H1 (cell line): Measurements from ENCODE around the gene AFTPH. TPM values are rescaled to one million over a fixed set of nuclear protein-coding genes. Genes with fewer than 3 reads are reported as not detected.

Experiments used
- CTCF ChIA-PET: fragments of 300-600 bp; sonication (Branson Sonifier 250); formaldehyde crosslinking; loops from one replicate; lab custom pipeline; 2021; ENCODE audit not compliant: partially characterized antibody; lab: Charles Lee
- POLR2A ChIA-PET: fragments of 300-600 bp; sonication (Branson Sonifier 250); formaldehyde crosslinking; loops from one replicate; lab custom pipeline; 2021; ENCODE audit warnings: inconsistent platforms; ENCODE audit not compliant: partially characterized antibody; lab: Charles Lee
- DNase-seq, 2 experiments: peaks; one replicate each; pipeline versions ENCODE4 v3.0.0 to v3.0.0-alpha.2; 2010 to 2022; ENCODE audit warnings: low spot score in 2 of 2, low read depth in 1 of 2, mixed read lengths in 1 of 2
- FAIRE-seq: peaks from 2 replicates; lab custom pipeline; 2011; peaks lifted over from hg19 to GRCh38; lab: Jason Lieb, UNC
- H2AFZ ChIP-seq: 2 replicates; pipeline ENCODE4 v1.8.1; 2012; ENCODE audit warnings: low read length, inconsistent platforms
- H2AK5ac ChIP-seq: 2 replicates; pipeline ENCODE4 v1.6.1; 2013; ENCODE audit warnings: low read depth, low read length
- H2BK120ac ChIP-seq: replicated peaks from 2 replicates; pipeline ENCODE3; 2013; ENCODE audit warnings: low read depth, low read length, inconsistent platforms
- H2BK12ac ChIP-seq: 2 replicates; pipeline ENCODE4 v1.6.1; 2013; ENCODE audit warnings: low read depth, low read length
- H2BK15ac ChIP-seq: 2 replicates; pipeline ENCODE4 v1.6.1; 2013; ENCODE audit warnings: low read length
- H2BK20ac ChIP-seq: 2 replicates; pipeline ENCODE4 v1.6.1; 2013; ENCODE audit warnings: low read length
- H2BK5ac ChIP-seq: 2 replicates; pipeline ENCODE4 v1.6.1; 2013; ENCODE audit warnings: low read depth, low read length
- H3K14ac ChIP-seq: 2 replicates; pipeline ENCODE4 v1.6.1; 2013; ENCODE audit warnings: inconsistent platforms; ENCODE audit not compliant: insufficient read length
- H3K18ac ChIP-seq: 2 replicates; pipeline ENCODE4 v1.6.1; 2013; ENCODE audit warnings: low read length; ENCODE audit errors: extremely low read depth
- H3K23ac ChIP-seq: 2 replicates; pipeline ENCODE4 v1.6.1; 2013; ENCODE audit warnings: inconsistent platforms; ENCODE audit not compliant: insufficient read length
- H3K23me2 ChIP-seq: 2 replicates; pipeline ENCODE4 v1.6.1; 2013; ENCODE audit warnings: low read depth, low read length
- H3K27ac ChIP-seq: 2 replicates; pipeline ENCODE4 v1.6.1; 2011; ENCODE audit warnings: low read depth, low read length, inconsistent platforms
- H3K27me3 ChIP-seq, 4 experiments: replicated peaks in 1 of 4; 1 replicate in 1 of 4; 2 replicates in 3 of 4; pipeline versions ENCODE4 v1.6.1 to v1.8.1; 2011 to 2013; ENCODE audit warnings: low read length in 3 of 4, mild to moderate bottlenecking in 3 of 4, inconsistent platforms in 2 of 4, mixed read lengths in 2 of 4, moderate library complexity in 1 of 4; ENCODE audit not compliant: control insufficient read depth in 3 of 4, insufficient read depth in 3 of 4; ENCODE audit errors: extremely low read depth in 1 of 4
- H3K36me3 ChIP-seq, 4 experiments: 2 replicates each; pipeline versions ENCODE4 v1.6.1 to v1.8.1; 2011 to 2013; ENCODE audit warnings: mild to moderate bottlenecking in 4 of 4, low read length in 3 of 4, moderate library complexity in 2 of 4, control low read depth in 1 of 4, inconsistent platforms in 1 of 4; ENCODE audit not compliant: insufficient read depth in 4 of 4, control insufficient read depth in 2 of 4
- H3K4ac ChIP-seq: replicated peaks from 2 replicates; pipeline ENCODE3; 2013; ENCODE audit warnings: low read length, low read depth, mixed read lengths, inconsistent platforms; ENCODE audit not compliant: insufficient read length
- H3K4me1 ChIP-seq, 4 experiments: replicated peaks in 1 of 4; 1 replicate in 1 of 4; 2 replicates in 3 of 4; pipeline versions ENCODE4 v1.6.1 to v1.8.1; 2011 to 2013; ENCODE audit warnings: low read length in 3 of 4, inconsistent platforms in 2 of 4, mixed read lengths in 1 of 4; ENCODE audit not compliant: insufficient read depth in 4 of 4, control insufficient read depth in 3 of 4
- H3K4me2 ChIP-seq, 2 experiments: 2 replicates each; pipeline versions ENCODE4 v1.6.1 to v1.8.1; 2011 to 2013; ENCODE audit warnings: low read depth in 2 of 2, low read length in 2 of 2, control low read depth in 1 of 2, inconsistent platforms in 1 of 2, mild to moderate bottlenecking in 1 of 2; ENCODE audit not compliant: insufficient read depth in 1 of 2
- H3K4me3 ChIP-seq, 4 experiments: fragments of 200-600, 300-600 bp in 1 of 4; sonication (generic), shearing (Covaris generic), sonication (Bioruptor Twin) in 1 of 4; 2 replicates each; pipeline versions ENCODE4 v1.5.1 to v1.8.1; 2011 to 2016; ENCODE audit warnings: low read length in 4 of 4, low read depth in 3 of 4, control low read depth in 2 of 4, inconsistent platforms in 2 of 4, mild to moderate bottlenecking in 2 of 4, mixed read lengths in 1 of 4, moderate library complexity in 1 of 4; ENCODE audit not compliant: insufficient read depth in 2 of 4; ENCODE audit errors: extremely low read depth in 1 of 4
- H3K56ac ChIP-seq: replicated peaks from 2 replicates; pipeline ENCODE3; 2013; ENCODE audit warnings: low read depth, mild to moderate bottlenecking, mixed read lengths, low read length, inconsistent platforms; ENCODE audit not compliant: insufficient read length
- H3K79me1 ChIP-seq: 2 replicates; pipeline ENCODE4 v1.6.1; 2013; ENCODE audit warnings: low read depth, low read length, control low read depth
- H3K79me2 ChIP-seq, 2 experiments: 2 replicates each; pipeline versions ENCODE4 v1.6.1 to v1.8.1; 2012 to 2013; ENCODE audit warnings: low read length in 2 of 2, mild to moderate bottlenecking in 2 of 2, inconsistent platforms in 1 of 2; ENCODE audit not compliant: insufficient read depth in 2 of 2, control insufficient read depth in 1 of 2
- H3K9ac ChIP-seq, 4 experiments: replicated peaks in 1 of 4; 1 replicate in 1 of 4; 2 replicates in 3 of 4; pipeline versions ENCODE4 v1.6.1 to v1.8.1; 2011 to 2013; ENCODE audit warnings: low read depth in 3 of 4, low read length in 3 of 4, control low read depth in 2 of 4, mild to moderate bottlenecking in 2 of 4, moderate library complexity in 2 of 4, inconsistent platforms in 1 of 4; ENCODE audit errors: extremely low read depth in 1 of 4
- H3K9me3 ChIP-seq, 2 experiments: 2 replicates each; pipeline versions ENCODE4 v1.6.1 to v1.8.1; 2012 to 2013; ENCODE audit warnings: mild to moderate bottlenecking in 2 of 2, moderate library complexity in 2 of 2, control low read depth in 1 of 2, inconsistent platforms in 1 of 2, low read depth in 1 of 2, low read length in 1 of 2, mixed read lengths in 1 of 2; ENCODE audit not compliant: insufficient read depth in 2 of 2
- H4K20me1 ChIP-seq, 2 experiments: replicated peaks in 1 of 2; 2 replicates each; pipeline versions ENCODE3 to v1.8.1; 2011 to 2013; ENCODE audit warnings: inconsistent platforms in 2 of 2, low read length in 2 of 2, mild to moderate bottlenecking in 1 of 2; ENCODE audit not compliant: insufficient read depth in 2 of 2, control insufficient read depth in 1 of 2
- H4K5ac ChIP-seq: 2 replicates; pipeline ENCODE4 v1.6.1; 2013; ENCODE audit warnings: low read length, low read depth, mixed read lengths, inconsistent platforms; ENCODE audit not compliant: insufficient read length
- H4K8ac ChIP-seq: 2 replicates; pipeline ENCODE4 v1.8.0; 2013; ENCODE audit warnings: mild to moderate bottlenecking, moderate library complexity, low read length, inconsistent platforms; ENCODE audit not compliant: insufficient read depth; ENCODE audit errors: extremely low read depth
- H4K91ac ChIP-seq: replicated peaks from 2 replicates; pipeline ENCODE3; 2013; ENCODE audit warnings: low read length, mixed read lengths, inconsistent platforms; ENCODE audit not compliant: insufficient read length
- CEBPB ChIP-seq: IDR thresholded peaks from 2 replicates; pipeline ENCODE4 v1.6.1; 2012; ENCODE audit warnings: low read depth, low read length
- FOSL1 ChIP-seq: IDR thresholded peaks from 2 replicates; pipeline ENCODE4 v1.6.1; 2011; ENCODE audit warnings: mild to moderate bottlenecking, low read depth, low read length, moderate library complexity; ENCODE audit not compliant: insufficient read depth
- GTF2F1 ChIP-seq: IDR thresholded peaks from 2 replicates; pipeline ENCODE4 v1.6.1; 2012; ENCODE audit warnings: low read depth, low read length, improper control_type of control experiment, borderline replicate concordance
- KDM5A ChIP-seq: fragments of 200-600 bp; IDR thresholded peaks from 2 replicates; pipeline ENCODE4 v1.7.1; 2012; ENCODE audit warnings: mild to moderate bottlenecking, low read length, inconsistent platforms, mixed read lengths
- RAD21 ChIP-seq, 2 experiments: IDR thresholded peaks in 1 of 2; conservative IDR thresholded peaks in 1 of 2; 2 replicates each; pipeline ENCODE4 v1.6.1; 2011; ENCODE audit warnings: low read depth in 2 of 2, low read length in 2 of 2, improper control_type of control experiment in 1 of 2, inconsistent platforms in 1 of 2, mild to moderate bottlenecking in 1 of 2, moderate library complexity in 1 of 2
- WGBS, 2 experiments: shearing (Covaris generic) in 1 of 2; methylation state at CpG; one replicate each; pipeline versions ENCODE4 v1.1.6 to v1.1.7; 2013 to 2015; ENCODE audit warnings: low lambda C conversion rate in 2 of 2, mixed read lengths in 2 of 2, inconsistent platforms in 1 of 2, low coverage in 1 of 2, missing lambda C conversion rate in 1 of 2; ENCODE audit not compliant: insufficient replicate concordance in 2 of 2, insufficient coverage in 1 of 2, insufficient read length in 1 of 2; ENCODE audit errors: extremely low coverage in 1 of 2, missing lambda C conversion rate in 1 of 2; 5-methylcytosine and 5-hydroxymethylcytosine counted together
- polyA plus RNA-seq, 7 experiments: library from polyadenylated mRNA; depleted of rRNA in 3 of 7; stranded (reverse) in 5 of 7; unstranded in 2 of 7; fragments of >200 nt in 5 of 7; fragments of 200-250 nt in 2 of 7; gene quantifications; 1 replicate in 5 of 7; 2 replicates in 1 of 7; 4 replicates in 1 of 7; pipeline versions ENCODE4 v1.2.1 to v1.2.3, GENCODE V29; 2011 to 2013; ENCODE audit warnings: missing spikeins in 2 of 7, mixed read lengths in 2 of 7
- total RNA-seq: library from RNA; stranded (reverse); fragmentation: NEBNext Ultra II Directional; extraction: Animal tissue kit (Norgen Biotek cat#: 25700); gene quantifications from 2 replicates; pipeline ENCODE4 v1.2.1, GENCODE V29; 2021
- TF ChIP-seq, protein P1 (sequence below), 3 experiments: IDR thresholded peaks; 1 replicate in 2 of 3; 2 replicates in 1 of 3; pipeline versions ENCODE4 v1.5.1 to v1.6.1; 2011; ENCODE audit warnings: low read length in 3 of 3, mild to moderate bottlenecking in 3 of 3, inconsistent platforms in 2 of 3, low read depth in 1 of 3, moderate library complexity in 1 of 3; ENCODE audit not compliant: insufficient read depth in 1 of 3; ENCODE audit errors: control extremely low read depth in 1 of 3
- TF ChIP-seq, protein P2 (sequence below): IDR thresholded peaks from 2 replicates; pipeline ENCODE4 v1.6.1; 2011; ENCODE audit warnings: low read depth, mild to moderate bottlenecking, low read length; ENCODE audit not compliant: insufficient read depth

Gene AFTPH
- total and polyA plus RNA-seq, 2 of the 8 experiments (the other 6 are each of a cell fraction or from before 2014, with no cell fraction given) = 7.3 to 15.0 TPM

DNA sequence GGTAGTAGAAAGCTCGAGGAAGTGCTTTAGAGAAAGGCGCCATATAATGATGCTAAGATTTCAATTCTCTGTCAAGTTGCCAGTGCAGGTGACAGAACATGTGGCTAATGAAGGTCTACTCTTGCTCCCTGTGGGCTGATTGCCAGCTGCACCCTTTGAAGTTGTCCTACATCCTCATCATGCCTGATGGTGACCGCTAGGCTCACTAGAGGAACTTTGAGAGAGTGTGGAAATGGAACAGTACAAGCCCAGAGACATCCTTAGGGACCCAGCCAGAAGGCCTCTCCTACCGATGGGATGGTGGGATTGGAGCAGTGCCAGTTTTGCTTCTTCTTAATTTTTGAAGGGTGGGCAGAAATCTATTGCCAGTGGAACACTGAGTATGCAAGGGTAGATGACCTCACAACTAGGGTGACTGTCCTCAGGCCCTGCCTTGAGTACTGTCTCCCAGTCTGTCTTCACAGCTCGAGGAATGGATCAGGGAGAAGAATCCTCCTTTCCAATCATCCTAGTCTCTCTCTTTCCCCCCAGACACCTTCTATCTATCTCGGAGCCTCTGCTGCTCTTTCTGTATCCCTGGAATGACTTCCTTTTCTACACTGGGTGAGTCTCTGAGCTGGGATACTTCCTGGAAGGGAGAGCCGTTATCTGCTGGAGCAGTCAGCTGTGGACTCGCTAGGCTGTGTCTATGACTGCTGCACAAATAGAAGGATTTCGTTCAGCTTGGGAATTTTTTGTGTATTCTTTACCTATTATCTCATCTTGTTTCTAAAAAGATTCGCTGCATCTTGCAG is 36.7 kb upstream of the AFTPH start:
- ChIA-PET POLR2A (interaction anchor here (0.6 to 1.2 kb wide), 5 partner anchors 35 to 158 kb away, joined by 3 to 6 read pairs (median 4); no protein-coding TSS in a partner anchor), CTCF (interaction anchor here (0.6 to 13.1 kb wide), 54 partner anchors 9 to 467 kb away, joined by 3 to 214 read pairs (median 4); no protein-coding TSS in a partner anchor)
- Histone ChIP-seq H3K4ac (no peak overlapping the region), H3K79me1 (no peaks in the 10 kb centered on the region), H3K9ac (no peak overlapping the region), H3K27ac (no peak overlapping the region), H3K36me3 (no peaks in the 10 kb centered on the region), H2BK20ac (no peak overlapping the region), H3K14ac (no peak overlapping the region), H3K4me3 (no peak overlapping the region), H2AK5ac (no peak overlapping the region), H3K23ac (no peak overlapping the region), H4K91ac (no peak overlapping the region), H4K20me1 (no peaks in the 10 kb centered on the region), H3K18ac (no peak overlapping the region), H2BK12ac (no peak overlapping the region), H3K4me2 (no peak overlapping the region), H3K23me2 (no peaks in the 10 kb centered on the region), H4K8ac (no peak overlapping the region), H3K79me2 (no peaks in the 10 kb centered on the region; a peak in 1 of 4 replicates), H3K27me3 (peaks cover 0 to 3% (median 0%) of the 10 kb centered on the region in 4 experiments; a peak in 1 of 7 replicates), H3K9me3 (no peaks in the 10 kb centered on the region), H4K5ac (no peak overlapping the region), H2BK120ac (no peak overlapping the region), H2AFZ (no peak overlapping the region), H2BK5ac (no peak overlapping the region), H3K4me1 (peaks cover 5 to 13% (median 8%) of the 10 kb centered on the region in 4 experiments), H3K56ac (no peak overlapping the region), H2BK15ac (no peak overlapping the region)
- WGBS, 2 experiments = 72% methylated on average over 10 of the region's 10 CpGs; no CpG with 5 or more reads in 1 of the 2 experiments
- TF ChIP-seq FOSL1 (no peak), CEBPB (no peak), KDM5A (no peak), GTF2F1 (no peak), RAD21 (IDR thresholded peaks at IDR 0.05 in 1 of 2, conservative IDR thresholded peaks at IDR 0.05 in 1 of 2; ENCODE audit: low read depth in 2 of 2, low read length in 2 of 2) (no peak)
- TF ChIP-seq, protein P1, sequence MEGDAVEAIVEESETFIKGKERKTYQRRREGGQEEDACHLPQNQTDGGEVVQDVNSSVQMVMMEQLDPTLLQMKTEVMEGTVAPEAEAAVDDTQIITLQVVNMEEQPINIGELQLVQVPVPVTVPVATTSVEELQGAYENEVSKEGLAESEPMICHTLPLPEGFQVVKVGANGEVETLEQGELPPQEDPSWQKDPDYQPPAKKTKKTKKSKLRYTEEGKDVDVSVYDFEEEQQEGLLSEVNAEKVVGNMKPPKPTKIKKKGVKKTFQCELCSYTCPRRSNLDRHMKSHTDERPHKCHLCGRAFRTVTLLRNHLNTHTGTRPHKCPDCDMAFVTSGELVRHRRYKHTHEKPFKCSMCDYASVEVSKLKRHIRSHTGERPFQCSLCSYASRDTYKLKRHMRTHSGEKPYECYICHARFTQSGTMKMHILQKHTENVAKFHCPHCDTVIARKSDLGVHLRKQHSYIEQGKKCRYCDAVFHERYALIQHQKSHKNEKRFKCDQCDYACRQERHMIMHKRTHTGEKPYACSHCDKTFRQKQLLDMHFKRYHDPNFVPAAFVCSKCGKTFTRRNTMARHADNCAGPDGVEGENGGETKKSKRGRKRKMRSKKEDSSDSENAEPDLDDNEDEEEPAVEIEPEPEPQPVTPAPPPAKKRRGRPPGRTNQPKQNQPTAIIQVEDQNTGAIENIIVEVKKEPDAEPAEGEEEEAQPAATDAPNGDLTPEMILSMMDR (IDR thresholded peaks at IDR 0.05; ENCODE audit: control extremely low read depth in 1 of 3, insufficient read depth in 1 of 3, low read depth in 1 of 3, low read length in 3 of 3) = no peak
- TF ChIP-seq, protein P2, sequence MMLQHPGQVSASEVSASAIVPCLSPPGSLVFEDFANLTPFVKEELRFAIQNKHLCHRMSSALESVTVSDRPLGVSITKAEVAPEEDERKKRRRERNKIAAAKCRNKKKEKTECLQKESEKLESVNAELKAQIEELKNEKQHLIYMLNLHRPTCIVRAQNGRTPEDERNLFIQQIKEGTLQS = no peak
- DNase-seq (no peak), FAIRE-seq (no peak)
